GM12878 (cell line): ENCODE results near the gene NUDT22. TPM values are rescaled to one million over a fixed set of nuclear protein-coding genes. Genes with fewer than 3 reads are reported as not detected.

Experiments
- ATAC-seq: fragments of 200-7000 bp; cut with Tn5 transposase; 3 replicates; pipeline ENCODE4 v1.9.1; 2020; ENCODE audit warnings: mild to moderate bottlenecking, moderate library complexity
- BruUV-seq: library from RNA; stranded (reverse); fragments of 400-500 nt; replicated peaks from 2 replicates; lab custom pipeline; 2021; lab: Mats Ljungman, UMichigan
- CTCF ChIA-PET: fragments of 300-600 bp; sonication (Branson Sonifier 250); formaldehyde crosslinking; extraction: SDS; loops from one replicate; lab custom pipeline; 2021; ENCODE audit warnings: inconsistent platforms; lab: Yijun Ruan, JAX
- POLR2A ChIA-PET: fragments of 350-600 bp; formaldehyde crosslinking; extraction: SDS; loops from one replicate; lab custom pipeline; 2021; ENCODE audit warnings: inconsistent platforms; lab: Charles Lee
- RAD21 ChIA-PET: fragments of 300-600 bp; sonication (Branson Sonifier 250); formaldehyde crosslinking; loops from one replicate; lab custom pipeline; 2023; ENCODE audit warnings: antibody characterized with exemption; ENCODE audit not compliant: unreplicated experiment; lab: Charles Lee
- SMC1A ChIA-PET: fragments of 300-600 bp; sonication (Branson Sonifier 250); formaldehyde crosslinking; loops from one replicate; lab custom pipeline; 2023; ENCODE audit not compliant: unreplicated experiment, uncharacterized antibody; lab: Charles Lee
- DNase-seq: peaks from one replicate; pipeline ENCODE4 v3.0.0-alpha.2; 2011; ENCODE audit warnings: low read depth, low spot score
- FAIRE-seq: peaks from 3 replicates; lab custom pipeline; 2011; peaks lifted over from hg19 to GRCh38; lab: Jason Lieb, UNC
- H2AFZ ChIP-seq: 2 replicates; pipeline ENCODE4 v1.6.0; 2011; ENCODE audit warnings: low read depth, low read length, control low read depth; ENCODE audit not compliant: control insufficient read depth
- H3K27ac ChIP-seq: 2 replicates; pipeline ENCODE4 v1.5.1; 2011; ENCODE audit warnings: control low read depth; ENCODE audit not compliant: control insufficient read depth, insufficient read depth
- H3K27me3 ChIP-seq, 2 experiments: replicated peaks in 1 of 2; 2 replicates each; pipeline versions ENCODE4 v1.6.0 to v1.6.1; 2011; ENCODE audit warnings: low read length in 1 of 2; ENCODE audit not compliant: control insufficient read depth in 2 of 2, insufficient read depth in 2 of 2
- H3K36me3 ChIP-seq, 2 experiments: 2 replicates each; pipeline ENCODE4 v1.5.1; 2011; ENCODE audit warnings: low read length in 1 of 2; ENCODE audit not compliant: control insufficient read depth in 2 of 2, insufficient read depth in 2 of 2
- H3K4me1 ChIP-seq: 2 replicates; pipeline ENCODE4 v1.6.1; 2011; ENCODE audit warnings: mild to moderate bottlenecking, low read length, moderate library complexity, mixed read lengths; ENCODE audit not compliant: control insufficient read depth, insufficient read depth
- H3K4me2 ChIP-seq: 2 replicates; pipeline ENCODE4 v1.6.0; 2011; ENCODE audit warnings: control low read depth; ENCODE audit not compliant: control insufficient read depth, insufficient read depth
- H3K4me3 ChIP-seq: fragments of 200-600 bp; sonication (generic); 2 replicates; pipeline ENCODE4 v1.5.1; 2016
- H3K79me2 ChIP-seq: 2 replicates; pipeline ENCODE4 v1.6.0; 2011; ENCODE audit warnings: low read length; ENCODE audit not compliant: control insufficient read depth, insufficient read depth
- H3K9ac ChIP-seq: 2 replicates; pipeline ENCODE4 v1.8.0; 2011; ENCODE audit warnings: low read length, control low read depth, mixed read lengths; ENCODE audit not compliant: control insufficient read depth, insufficient read depth
- H3K9me3 ChIP-seq: replicated peaks from 3 replicates; pipeline ENCODE4 v1.5.1; 2011; ENCODE audit warnings: mild to moderate bottlenecking, low read length; ENCODE audit not compliant: control insufficient read depth, insufficient read depth
- H4K20me1 ChIP-seq: 2 replicates; pipeline ENCODE4 v1.6.0; 2011; ENCODE audit not compliant: control insufficient read depth, insufficient read depth
- ATF7 ChIP-seq: fragments of 450-650 bp; IDR thresholded peaks from 2 replicates; pipeline ENCODE4 v1.6.1; 2016; ENCODE audit warnings: low read depth, mild to moderate bottlenecking
- BACH1 ChIP-seq: fragments of 450-650 bp; IDR thresholded peaks from 2 replicates; pipeline ENCODE4 v1.6.1; 2017; ENCODE audit warnings: mild to moderate bottlenecking, borderline replicate concordance
- CTCF ChIP-seq, 3 experiments: IDR thresholded peaks in 2 of 3; conservative IDR thresholded peaks in 1 of 3; 2 replicates each; pipeline ENCODE4 v1.5.1; 2011; ENCODE audit warnings: low read depth in 3 of 3, low read length in 3 of 3, mild to moderate bottlenecking in 3 of 3, control low read depth in 2 of 3, moderate library complexity in 2 of 3, inconsistent platforms in 1 of 3, mixed read lengths in 1 of 3; ENCODE audit not compliant: control insufficient read depth in 2 of 3, insufficient read depth in 1 of 3; ENCODE audit errors: extremely low read depth in 1 of 3
- GATAD2B ChIP-seq: fragments of 450-650 bp; conservative IDR thresholded peaks from 2 replicates; pipeline ENCODE4 v1.6.1; 2017; ENCODE audit warnings: low read depth, mild to moderate bottlenecking, moderate library complexity
- JUNB ChIP-seq: IDR thresholded peaks from 2 replicates; pipeline ENCODE4 v1.6.1; 2016; ENCODE audit warnings: antibody characterized with exemption, mild to moderate bottlenecking
- MEF2A ChIP-seq: IDR thresholded peaks from 2 replicates; pipeline ENCODE4 v1.6.1; 2011; ENCODE audit warnings: low read depth, mild to moderate bottlenecking, low read length, moderate library complexity; ENCODE audit not compliant: insufficient read depth
- NR2F1 ChIP-seq: fragments of 450-650 bp; conservative IDR thresholded peaks from 2 replicates; pipeline ENCODE4 v1.6.1; 2017; ENCODE audit warnings: mild to moderate bottlenecking
- PAX5 ChIP-seq: IDR thresholded peaks from 2 replicates; pipeline ENCODE4 v1.6.1; 2011; ENCODE audit warnings: low read depth, low read length, borderline replicate concordance
- PKNOX1 ChIP-seq: fragments of 450-650 bp; IDR thresholded peaks from 2 replicates; pipeline ENCODE4 v1.6.1; 2016; ENCODE audit warnings: mild to moderate bottlenecking
- POLR2A ChIP-seq: IDR thresholded peaks from 2 replicates; pipeline ENCODE4 v1.6.1; 2011; ENCODE audit warnings: low read depth, mild to moderate bottlenecking, low read length
- PRDM15 ChIP-seq: fragments of 450-650 bp; formaldehyde crosslinking; IDR thresholded peaks from 2 replicates; pipeline ENCODE4 v1.4.0; 2020; ENCODE audit warnings: mild to moderate bottlenecking, moderate library complexity
- RELA ChIP-seq: fragments of 450-650 bp; IDR thresholded peaks from 2 replicates; pipeline ENCODE4 v1.8.0; 2014; ENCODE audit warnings: borderline replicate concordance; ENCODE audit not compliant: partially characterized antibody
- STAT3 ChIP-seq: IDR thresholded peaks from 2 replicates; pipeline ENCODE4 v1.6.1; 2011; ENCODE audit warnings: low read depth, low read length, improper control_type of control experiment
- TBL1XR1 ChIP-seq: IDR thresholded peaks from 2 replicates; pipeline ENCODE4 v1.6.1; 2012; ENCODE audit warnings: low read depth, low read length, improper control_type of control experiment
- ZNF384 ChIP-seq: IDR thresholded peaks from 2 replicates; pipeline ENCODE4 v1.6.1; 2012; ENCODE audit warnings: low read depth, mild to moderate bottlenecking, low read length, improper control_type of control experiment, borderline replicate concordance
- WGBS: methylation state at CpG from one replicate; pipeline ENCODE4 v1.1.6; 2016; ENCODE audit warnings: low lambda C conversion rate; ENCODE audit not compliant: insufficient replicate concordance, insufficient coverage; ENCODE audit errors: missing lambda C conversion rate; 5-methylcytosine and 5-hydroxymethylcytosine counted together
- in situ Hi-C: fragments of 300-500 bp; cut with MboI; formaldehyde crosslinking; loops from 9 replicates; pipeline ENCODE4 v1.14.3; 2018; ENCODE audit warnings: mixed read lengths
- intact Hi-C: fragments of 100-400 bp; cut with micrococcal nuclease; formaldehyde crosslinking; loops from one replicate; pipeline ENCODE4 v1.14.2; 2022; ENCODE audit not compliant: unreplicated experiment
- polyA plus RNA-seq, 11 experiments: library from polyadenylated mRNA; depleted of rRNA in 4 of 11; unstranded in 6 of 11; stranded (reverse) in 5 of 11; fragments of >200 nt; fragmentation: Nextera tagmentation in 4 of 11; fragmentation: Illumina TruSeq in 1 of 11; extraction: Ambion mirVana in 4 of 11; extraction: Trizol in 1 of 11; gene quantifications; 1 replicate in 1 of 11; 2 replicates in 10 of 11; pipeline versions ENCODE4 v1.2.1 to v1.2.3, GENCODE V29; 2011 to 2016; ENCODE audit warnings: inconsistent platforms in 2 of 11, missing spikeins in 2 of 11, low read depth in 1 of 11
- total RNA-seq, 4 experiments: library from RNA; depleted of rRNA in 3 of 4; stranded (reverse); fragments of >200 nt in 3 of 4; fragmentation: Illumina TruSeq in 1 of 4; extraction: Trizol in 1 of 4; gene quantifications; 2 replicates each; pipeline versions ENCODE4 v1.2.1 to v1.2.3, GENCODE V29; 2013 to 2021

Gene NUDT22
- total and polyA plus RNA-seq, 10 of the 15 experiments (the other 5 are each of a cell fraction or from before 2014, with no cell fraction given), result 6.7 to 115 (median 64.7) TPM

- peak; percentile 35 to 54 (median 36); a peak in 4 of 6 replicates for TF ChIP-seq CTCF (IDR thresholded peaks at IDR 0.05 in 2 of 3, conservative IDR thresholded peaks at IDR 0.05 in 1 of 3; ENCODE audit: control insufficient read depth in 2 of 3, extremely low read depth in 1 of 3, insufficient read depth in 1 of 3, low read depth in 3 of 3, low read length in 3 of 3)
- no peak for TF ChIP-seq RELA
- TF ChIP-seq GATAD2B, result no peak
- no peak for TF ChIP-seq POLR2A
- TF ChIP-seq, all 136 proteins: peak for 8
These were observed 26.2 kb downstream of the NUDT22 start (continued) for GRCh38 chr11:64252003-64252872.

- ChIA-PET CTCF (interaction anchor here (1.4 to 4.8 kb wide), 5 partner anchors 15 to 68 kb away, joined by 4 to 64 read pairs (median 23); partner anchors contain the start of genes CATSPERZ, FERMT3 and STIP1), RAD21 (interaction anchor here (1.3 to 3.1 kb wide), 4 partner anchors 9 to 65 kb away, joined by 3 to 30 read pairs (median 4); partner anchors contain the start of genes FERMT3, PRDX5 and TRMT112), SMC1A (interaction anchor here (1.1 to 1.7 kb wide), 2 partner anchors 47 to 49 kb away, joined by 5 to 15 read pairs; partner anchors contain the start of gene FERMT3), POLR2A (interaction anchor here (1.3 to 1.9 kb wide), 3 partner anchors 18 to 48 kb away, joined by 5 to 10 read pairs (median 6); partner anchors contain the start of gene FERMT3)
- H3K79me2 ChIP-seq, result no peaks in the 10 kb centered on the region; the same call in 1 of the 2 replicates
- no peaks in the 10 kb centered on the region for H3K27me3 ChIP-seq
- in situ Hi-C loops, result no loop called here
- intact Hi-C loops, result no loop called here
- H3K27ac ChIP-seq, result no peak overlapping the region
- H3K9me3 ChIP-seq, result no peaks in the 10 kb centered on the region
- 0 out of 2 replicates have a peak overlapping the region, but pooled peaks have one; percentile 15 for H3K4me2 ChIP-seq
- H4K20me1 ChIP-seq, result no peaks in the 10 kb centered on the region
- H3K4me3 ChIP-seq, result no peak overlapping the region
- BruUV-seq, result TSS peak; percentile 64
- H3K9ac ChIP-seq, result no peak overlapping the region
- no peaks in the 10 kb centered on the region; a peak in 2 of 4 replicates for H3K36me3 ChIP-seq
- ATAC-seq (no peak), FAIRE-seq (no peak), DNase-seq (no peak)
- no peak overlapping the region for H2AFZ ChIP-seq
- H3K4me1 ChIP-seq, result peaks cover 6% of the 10 kb centered on the region
- 82% methylated on average over 8 of the region's 8 CpGs for WGBS
- TF ChIP-seq PRDM15 (no peak), TBL1XR1 (no peak), ZNF384 (no peak), PAX5 (no peak), STAT3 (no peak), PKNOX1 (no peak), MEF2A (no peak), ATF7 (no peak), BACH1 (no peak), JUNB (no peak), NR2F1 (no peak)
These were observed 27.0 kb downstream of the NUDT22 start for GRCh38 chr11:64253043-64253442.
